HL-60 (cell line): Measurements from ENCODE around the gene NEURL2.

ENCODE experiments used
- CTCF ChIP-seq: IDR thresholded peaks from one replicate; pipeline ENCODE4 v1.5.1; 2011; ENCODE audit warnings: low read length, control low read depth, inconsistent platforms; ENCODE audit not compliant: insufficient read depth
- GABPA ChIP-seq: IDR thresholded peaks from 2 replicates; pipeline ENCODE4 v1.6.1; 2012; ENCODE audit warnings: low read depth
- POLR2AphosphoS5 ChIP-seq: IDR thresholded peaks from 2 replicates; pipeline ENCODE4 v1.6.1; 2012; ENCODE audit warnings: low read depth
- REST ChIP-seq: IDR thresholded peaks from 2 replicates; pipeline ENCODE4 v1.6.1; 2012; ENCODE audit warnings: low read depth; ENCODE audit not compliant: insufficient replicate concordance
- SPI1 ChIP-seq: IDR thresholded peaks from 2 replicates; pipeline ENCODE4 v1.6.1; 2012; ENCODE audit warnings: low read depth, mild to moderate bottlenecking, borderline replicate concordance

- TF ChIP-seq CTCF = no peak
- TF ChIP-seq REST = no peak
- no peak for TF ChIP-seq POLR2AphosphoS5
- TF ChIP-seq GABPA = no peak
- no peak for TF ChIP-seq SPI1
Measured at GRCh38 chr20:45912344-45912682, 21.3 kb upstream of the NEURL2 start.
